ENCODE measurements around the gene PPP1R1B. TPM values are rescaled to one million over a fixed set of nuclear protein-coding genes. Genes with fewer than 3 reads are reported as not detected.

PPP1R1B gene
- total and polyA plus RNA-seq, 7 donors = 0.10 to 1.6 (median 0.29) TPM; not detected in 1

DNA sequence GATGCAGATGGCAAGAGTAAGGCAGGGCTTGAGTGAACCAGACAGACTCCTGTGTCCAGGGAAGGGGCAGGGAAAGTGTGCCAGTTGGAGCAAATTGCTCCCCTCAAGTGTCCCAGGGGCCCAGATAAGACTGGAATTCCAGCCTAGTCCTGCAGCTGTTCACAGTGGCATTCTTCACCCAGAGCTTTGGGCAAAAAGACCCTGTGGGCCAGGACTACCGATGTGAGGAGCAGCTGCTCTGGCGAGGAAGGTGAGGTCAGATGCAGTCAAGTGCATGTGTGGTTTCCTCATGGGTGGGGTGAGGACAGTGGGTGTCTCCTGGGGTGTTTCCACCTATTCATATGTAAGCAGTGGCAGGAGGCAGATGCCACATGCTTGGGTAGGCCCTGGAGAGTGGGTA is 33.4 kb upstream of the PPP1R1B start:
- Histone ChIP-seq H3K4me3 (no peak overlapping the region), H3K27ac (no peak overlapping the region), H3K9me3 (no peaks in the 10 kb centered on the region), H3K36me3 (ENCODE audit: insufficient read depth in 1 of 2, low read depth in 1 of 2) (no peaks in the 10 kb centered on the region), H3K27me3 (ENCODE audit: insufficient read depth in 3 of 3, low read length in 2 of 3) (peaks cover 0 to 55% (median 14%) of the 10 kb centered on the region in 3 donors), H3K4me1 (no peaks in the 10 kb centered on the region)
- ATAC-seq (no peak), DNase-seq (no peak)
- TF ChIP-seq, protein P1, sequence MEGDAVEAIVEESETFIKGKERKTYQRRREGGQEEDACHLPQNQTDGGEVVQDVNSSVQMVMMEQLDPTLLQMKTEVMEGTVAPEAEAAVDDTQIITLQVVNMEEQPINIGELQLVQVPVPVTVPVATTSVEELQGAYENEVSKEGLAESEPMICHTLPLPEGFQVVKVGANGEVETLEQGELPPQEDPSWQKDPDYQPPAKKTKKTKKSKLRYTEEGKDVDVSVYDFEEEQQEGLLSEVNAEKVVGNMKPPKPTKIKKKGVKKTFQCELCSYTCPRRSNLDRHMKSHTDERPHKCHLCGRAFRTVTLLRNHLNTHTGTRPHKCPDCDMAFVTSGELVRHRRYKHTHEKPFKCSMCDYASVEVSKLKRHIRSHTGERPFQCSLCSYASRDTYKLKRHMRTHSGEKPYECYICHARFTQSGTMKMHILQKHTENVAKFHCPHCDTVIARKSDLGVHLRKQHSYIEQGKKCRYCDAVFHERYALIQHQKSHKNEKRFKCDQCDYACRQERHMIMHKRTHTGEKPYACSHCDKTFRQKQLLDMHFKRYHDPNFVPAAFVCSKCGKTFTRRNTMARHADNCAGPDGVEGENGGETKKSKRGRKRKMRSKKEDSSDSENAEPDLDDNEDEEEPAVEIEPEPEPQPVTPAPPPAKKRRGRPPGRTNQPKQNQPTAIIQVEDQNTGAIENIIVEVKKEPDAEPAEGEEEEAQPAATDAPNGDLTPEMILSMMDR (IDR thresholded peaks at IDR 0.05) = no peak
- intact Hi-C loops (cut with DNase I) = no loop called here
- WGBS, 3 donors = 31 to 34% (median 32%) methylated on average over 2 of the region's 2 CpGs

DNA sequence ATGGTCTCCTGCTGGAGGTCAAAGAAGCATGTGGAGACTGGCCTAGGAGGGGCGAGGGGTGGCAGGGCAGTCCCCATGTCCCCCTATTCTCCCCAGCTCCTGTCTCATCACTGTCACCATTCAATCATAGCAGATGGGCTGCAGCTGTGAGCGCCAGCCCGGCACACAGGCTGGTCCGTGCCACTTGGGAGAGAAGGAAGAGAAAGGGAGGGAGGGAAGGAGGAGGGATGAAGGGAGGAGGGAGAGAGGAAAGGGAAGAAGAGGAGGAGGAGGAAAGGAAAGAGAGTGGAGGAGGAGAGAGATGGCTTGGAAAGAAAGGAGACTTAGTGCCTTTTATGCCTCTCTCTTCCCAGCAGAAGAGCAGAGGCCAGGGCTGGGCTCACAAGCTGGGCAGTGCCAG is 31.5 kb upstream of the PPP1R1B start:
- TF ChIP-seq, protein P1 (IDR thresholded peaks at IDR 0.05) = no peak
- Histone ChIP-seq H3K36me3 (ENCODE audit: insufficient read depth in 1 of 2, low read depth in 1 of 2) (no peaks in the 10 kb centered on the region), H3K9me3 (no peaks in the 10 kb centered on the region), H3K27me3 (ENCODE audit: insufficient read depth in 3 of 3, low read length in 2 of 3) (peaks cover 0 to 75% (median 26%) of the 10 kb centered on the region in 3 donors), H3K4me3 (no peak overlapping the region), H3K27ac (no peak overlapping the region), H3K4me1 (peaks cover 13% of the 10 kb centered on the region)
- ATAC-seq (no peak), DNase-seq (no peak)
- intact Hi-C loops (cut with DNase I) = no loop called here
- WGBS, 3 donors = 26 to 34% (median 28%) methylated on average over 3 to 4 of the region's 4 CpGs

DNA sequence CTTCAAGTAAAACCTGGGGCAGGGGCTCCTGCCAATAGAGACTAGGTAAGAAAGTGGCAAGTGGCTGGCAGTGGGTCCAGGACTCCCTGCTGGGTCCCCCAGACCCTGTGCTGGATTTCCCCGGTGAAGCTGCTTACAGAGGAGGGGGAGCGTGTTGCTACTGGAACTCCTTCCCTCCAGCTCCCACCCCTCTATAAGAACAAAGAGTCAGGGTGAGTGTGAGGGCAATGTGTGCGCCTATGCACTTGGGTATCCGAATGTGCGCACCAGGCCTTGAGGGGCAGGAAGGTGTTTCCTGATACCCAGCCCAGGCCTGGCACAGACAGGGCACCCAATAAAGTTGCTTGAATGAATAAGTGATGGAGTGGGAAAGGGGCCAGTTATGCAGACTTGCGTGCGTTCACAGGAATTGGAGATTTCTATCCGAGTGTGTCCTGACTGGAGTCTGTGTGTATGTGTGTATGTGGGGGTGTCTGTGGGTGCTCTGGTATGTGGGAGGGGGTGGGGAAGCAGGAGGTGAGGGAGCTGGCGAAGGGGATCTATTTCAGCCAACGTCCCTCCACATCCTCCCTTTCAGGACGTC is 30.7 kb upstream of the PPP1R1B start:
- no peak overlapping the region for H3K27ac ChIP-seq
- no peak for DNase-seq
- TF ChIP-seq, protein P1 (IDR thresholded peaks at IDR 0.05) = no peak
- H3K27me3 ChIP-seq (ENCODE audit: insufficient read depth in 3 of 3, low read length in 2 of 3) = peaks cover 0 to 82% (median 33%) of the 10 kb centered on the region in 3 donors
- no peaks in the 10 kb centered on the region for H3K36me3 ChIP-seq (ENCODE audit: insufficient read depth in 1 of 2, low read depth in 1 of 2)
- peaks cover 13% of the 10 kb centered on the region for H3K4me1 ChIP-seq
- no peak overlapping the region for H3K4me3 ChIP-seq
- H3K9me3 ChIP-seq = no peaks in the 10 kb centered on the region
- WGBS, 3 donors = 27 to 30% (median 28%) methylated on average over 11 of the region's 11 CpGs
- intact Hi-C loops (cut with DNase I) = no loop called here
- ATAC-seq = no peak

DNA sequence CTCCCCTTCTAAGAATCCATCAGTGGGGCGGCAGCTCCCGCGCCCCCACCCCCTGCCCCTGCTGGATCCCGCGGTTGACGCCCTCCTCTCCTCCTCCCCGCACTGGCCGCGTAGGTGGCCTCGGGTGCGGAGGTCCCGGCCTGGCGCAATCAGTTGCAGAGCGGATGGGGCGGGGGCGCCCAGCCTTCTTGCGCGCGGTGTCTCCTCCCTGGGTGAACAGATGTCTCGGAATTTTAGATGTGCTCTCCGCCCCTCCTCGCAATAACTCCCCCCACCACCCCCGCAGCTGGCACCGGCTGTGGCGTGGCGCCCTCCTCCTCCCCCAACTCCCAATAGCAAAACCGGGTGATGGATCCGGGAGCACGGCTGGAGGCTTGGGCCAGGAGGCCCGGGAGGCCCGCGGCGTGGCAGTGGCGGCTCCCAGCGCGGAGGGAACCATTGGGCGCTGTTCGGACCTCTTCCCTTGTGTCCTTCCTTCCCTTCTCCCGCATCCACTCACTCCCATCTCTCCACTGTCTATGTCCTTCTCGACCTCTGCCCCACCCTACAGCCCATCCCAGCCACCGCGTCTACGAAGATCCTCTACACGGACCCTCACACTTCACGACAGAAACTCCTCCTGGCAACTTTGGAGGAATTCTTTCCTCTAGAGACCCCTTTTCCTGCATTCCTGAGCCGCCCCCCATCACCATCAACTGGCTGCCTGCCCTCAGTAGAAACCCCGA is 30.0 kb upstream of the PPP1R1B start:
- ATAC-seq = no peak
- peaks cover 13% of the 10 kb centered on the region for H3K4me1 ChIP-seq

More for the DNA sequence above, 30.0 kb upstream of the PPP1R1B start:
- Histone ChIP-seq H3K27me3 (ENCODE audit: insufficient read depth in 3 of 3, low read length in 2 of 3) (peaks cover 0 to 86% (median 37%) of the 10 kb centered on the region in 3 donors), H3K9me3 (no peaks in the 10 kb centered on the region), H3K36me3 (ENCODE audit: insufficient read depth in 1 of 2, low read depth in 1 of 2) (no peaks in the 10 kb centered on the region), H3K4me3 (no peak overlapping the region), H3K27ac (no peak overlapping the region)
- no peak for DNase-seq
- intact Hi-C loops (cut with DNase I) = no loop called here
- WGBS, 3 donors = 1 to 4% (median 4%) methylated on average over 30 to 47 of the region's 47 CpGs
- TF ChIP-seq, protein P1 (IDR thresholded peaks at IDR 0.05) = no peak
